Vagina (tissue), 2 donors: ENCODE results near the gene LMO3.

Experiments
- CTCF ChIP-seq, 3 experiments: fragments of 450-650 bp in 2 of 3; fragments of 200-600 bp in 1 of 3; sonication (generic) in 1 of 3; IDR thresholded peaks; one replicate each; pipeline ENCODE4 v1.5.1; 2017 to 2019; ENCODE audit warnings: antibody characterized with exemption in 3 of 3, mild to moderate bottlenecking in 2 of 3, moderate library complexity in 2 of 3
- POLR2A ChIP-seq, 2 donors: fragments of 450-650 bp; IDR thresholded peaks; one replicate each; pipeline ENCODE4 v1.6.1; 2017; ENCODE audit warnings: antibody characterized with exemption in 2 of 2, mild to moderate bottlenecking in 2 of 2, moderate library complexity in 2 of 2
- POLR2AphosphoS5 ChIP-seq, 2 donors: sonication (generic); formaldehyde crosslinking; IDR thresholded peaks; one replicate each; pipeline ENCODE4 v1.9.0; 2017; ENCODE audit warnings: antibody characterized with exemption in 2 of 2, mild to moderate bottlenecking in 2 of 2, low read depth in 1 of 2; ENCODE audit not compliant: insufficient read depth in 1 of 2

GRCh38 chr12:16587110-16587453 is 18.9 kb downstream of the LMO3 start:
- TF ChIP-seq CTCF (IDR thresholded peaks at IDR 0.05) (no peak), POLR2AphosphoS5 (IDR thresholded peaks at IDR 0.05; ENCODE audit: insufficient read depth in 1 of 2, low read depth in 1 of 2) (no peak), POLR2A (IDR thresholded peaks at IDR 0.05) (no peak)
